ENCODE measurements around the gene ERBB4.
A peak's percentile ranks its signal among the peaks of the same experiment; 100 is the strongest.

The ERBB4 gene

GRCh38 chr2:212064318-212064717 lies 474.3 kb downstream of the ERBB4 start:
- Histone ChIP-seq H3K4me2 (ENCODE audit: low read depth, low read length, poor library complexity, severe bottlenecking) (no peak overlapping the region), H3K9me2 (replicated peaks; ENCODE audit: low read depth, low read length) (no peaks in the 10 kb centered on the region), H3K36me3 (ENCODE audit: insufficient read depth, low read length) (no peaks in the 10 kb centered on the region), H3K9me3 (ENCODE audit: insufficient read depth, low read depth, low read length) (no peaks in the 10 kb centered on the region), H3K4me3 (ENCODE audit: low read length, poor library complexity, severe bottlenecking) (no peak overlapping the region), H3K9ac (ENCODE audit: low read depth, low read length, poor library complexity, severe bottlenecking) (no peak overlapping the region), H3K27me3 (ENCODE audit: insufficient read depth, low read length, poor library complexity, severe bottlenecking) (no peaks in the 10 kb centered on the region), H3K79me2 (ENCODE audit: insufficient read depth, low read length) (no peaks in the 10 kb centered on the region), H3K4me1 (ENCODE audit: insufficient read depth, low read length, poor library complexity, severe bottlenecking) (no peaks in the 10 kb centered on the region), H2AFZ (ENCODE audit: low read length) (no peak overlapping the region), H4K20me1 (ENCODE audit: insufficient read depth, low read length, poor library complexity, severe bottlenecking) (no peaks in the 10 kb centered on the region), H3F3A (ENCODE audit: low read depth) (no peaks in the 10 kb centered on the region)
- TF ChIP-seq, protein P1, sequence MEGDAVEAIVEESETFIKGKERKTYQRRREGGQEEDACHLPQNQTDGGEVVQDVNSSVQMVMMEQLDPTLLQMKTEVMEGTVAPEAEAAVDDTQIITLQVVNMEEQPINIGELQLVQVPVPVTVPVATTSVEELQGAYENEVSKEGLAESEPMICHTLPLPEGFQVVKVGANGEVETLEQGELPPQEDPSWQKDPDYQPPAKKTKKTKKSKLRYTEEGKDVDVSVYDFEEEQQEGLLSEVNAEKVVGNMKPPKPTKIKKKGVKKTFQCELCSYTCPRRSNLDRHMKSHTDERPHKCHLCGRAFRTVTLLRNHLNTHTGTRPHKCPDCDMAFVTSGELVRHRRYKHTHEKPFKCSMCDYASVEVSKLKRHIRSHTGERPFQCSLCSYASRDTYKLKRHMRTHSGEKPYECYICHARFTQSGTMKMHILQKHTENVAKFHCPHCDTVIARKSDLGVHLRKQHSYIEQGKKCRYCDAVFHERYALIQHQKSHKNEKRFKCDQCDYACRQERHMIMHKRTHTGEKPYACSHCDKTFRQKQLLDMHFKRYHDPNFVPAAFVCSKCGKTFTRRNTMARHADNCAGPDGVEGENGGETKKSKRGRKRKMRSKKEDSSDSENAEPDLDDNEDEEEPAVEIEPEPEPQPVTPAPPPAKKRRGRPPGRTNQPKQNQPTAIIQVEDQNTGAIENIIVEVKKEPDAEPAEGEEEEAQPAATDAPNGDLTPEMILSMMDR (conservative IDR thresholded peaks at IDR 0.05; ENCODE audit: low read length), result peak; percentile 30
- no peak for TF ChIP-seq EZH2phosphoT487 (IDR thresholded peaks at IDR 0.05; ENCODE audit: borderline replicate concordance)

DNA sequence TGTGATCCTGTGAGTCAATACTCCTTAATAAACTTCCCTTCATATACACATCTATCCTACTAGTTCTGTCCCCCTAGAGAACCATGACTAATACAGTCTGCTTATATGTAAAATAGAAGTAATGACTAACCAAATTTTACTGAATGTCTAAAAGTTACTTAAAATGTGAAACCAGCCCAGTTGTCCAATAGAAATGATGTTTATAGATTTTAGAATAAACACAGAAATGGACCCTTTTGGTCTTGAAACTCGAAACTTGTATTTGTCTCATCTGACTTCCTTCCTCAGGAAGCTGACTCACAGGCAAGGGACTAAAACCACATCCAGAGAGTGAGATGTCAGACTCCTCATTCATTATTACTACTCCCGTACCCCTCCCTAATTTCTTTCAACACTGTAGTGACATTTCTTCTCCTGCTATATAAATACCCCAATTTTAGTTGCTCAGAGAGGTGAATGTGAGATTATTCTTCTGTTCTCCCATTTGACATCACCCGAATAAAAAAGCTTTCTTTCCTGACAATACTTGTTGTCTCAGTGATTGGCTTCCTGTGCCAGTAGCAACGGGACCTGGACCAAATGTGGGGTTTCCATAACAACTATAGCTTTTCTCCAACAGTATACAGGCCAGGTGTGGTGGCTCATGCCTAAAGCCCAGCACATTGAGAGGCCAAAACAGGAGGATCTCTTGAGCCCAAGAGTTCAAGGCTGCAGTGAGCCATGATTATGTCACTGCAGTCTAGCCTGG lies 486.0 kb downstream of the ERBB4 start:
- Histone ChIP-seq H2AFZ (ENCODE audit: low read length) (0 out of 2 replicates have a peak overlapping the region, but pooled peaks have one; percentile 49), H3F3A (ENCODE audit: low read depth) (no peaks in the 10 kb centered on the region), H4K20me1 (ENCODE audit: insufficient read depth, low read length, poor library complexity, severe bottlenecking) (no peaks in the 10 kb centered on the region), H3K79me2 (ENCODE audit: insufficient read depth, low read length) (no peaks in the 10 kb centered on the region), H3K36me3 (ENCODE audit: insufficient read depth, low read length) (no peaks in the 10 kb centered on the region), H3K27me3 (ENCODE audit: insufficient read depth, low read length, poor library complexity, severe bottlenecking) (no peaks in the 10 kb centered on the region), H3K4me1 (ENCODE audit: insufficient read depth, low read length, poor library complexity, severe bottlenecking) (peaks cover 14% of the 10 kb centered on the region), H3K4me2 (ENCODE audit: low read depth, low read length, poor library complexity, severe bottlenecking) (peak overlapping the region; percentile 66), H3K9me3 (ENCODE audit: insufficient read depth, low read depth, low read length) (peaks cover 24% of the 10 kb centered on the region), H3K4me3 (ENCODE audit: low read length, poor library complexity, severe bottlenecking) (peak overlapping the region; percentile 57), H3K9ac (ENCODE audit: low read depth, low read length, poor library complexity, severe bottlenecking) (no peak overlapping the region), H3K9me2 (replicated peaks; ENCODE audit: low read depth, low read length) (no peaks in the 10 kb centered on the region)
- TF ChIP-seq EZH2phosphoT487 (IDR thresholded peaks at IDR 0.05; ENCODE audit: borderline replicate concordance), result no peak
- TF ChIP-seq, protein P1 (conservative IDR thresholded peaks at IDR 0.05; ENCODE audit: low read length), result no peak

- H3K9ac ChIP-seq (ENCODE audit: low read depth, low read length, poor library complexity, severe bottlenecking), result no peak overlapping the region
- no peak overlapping the region for H3K4me2 ChIP-seq (ENCODE audit: low read depth, low read length, poor library complexity, severe bottlenecking)
- no peak overlapping the region for H3K4me3 ChIP-seq (ENCODE audit: low read length, poor library complexity, severe bottlenecking)
- H2AFZ ChIP-seq (ENCODE audit: low read length), result no peak overlapping the region
- no peaks in the 10 kb centered on the region for H3F3A ChIP-seq (ENCODE audit: low read depth)
- no peaks in the 10 kb centered on the region for H3K79me2 ChIP-seq (ENCODE audit: insufficient read depth, low read length)
- peaks cover 24% of the 10 kb centered on the region for H3K9me3 ChIP-seq (ENCODE audit: insufficient read depth, low read depth, low read length)
- no peaks in the 10 kb centered on the region for H3K36me3 ChIP-seq (ENCODE audit: insufficient read depth, low read length)
- no peaks in the 10 kb centered on the region for H3K9me2 ChIP-seq (replicated peaks; ENCODE audit: low read depth, low read length)
- TF ChIP-seq, protein P1 (conservative IDR thresholded peaks at IDR 0.05; ENCODE audit: low read length), result no peak
- TF ChIP-seq EZH2phosphoT487 (IDR thresholded peaks at IDR 0.05; ENCODE audit: borderline replicate concordance), result no peak
- H3K4me1 ChIP-seq (ENCODE audit: insufficient read depth, low read length, poor library complexity, severe bottlenecking), result peaks cover 14% of the 10 kb centered on the region
- no peaks in the 10 kb centered on the region for H3K27me3 ChIP-seq (ENCODE audit: insufficient read depth, low read length, poor library complexity, severe bottlenecking)
- H4K20me1 ChIP-seq (ENCODE audit: insufficient read depth, low read length, poor library complexity, severe bottlenecking), result no peaks in the 10 kb centered on the region
Observed at GRCh38 chr2:212050871-212051270, 487.7 kb downstream of the ERBB4 start.
